Endothelial cell of umbilical vein (primary cell): ENCODE measurements around the gene PIBF1.

Experiments used
- CTCF ChIP-seq, 2 donors: IDR thresholded peaks; 1 replicate in 1 of 2; 2 replicates in 1 of 2; pipeline ENCODE4 v1.5.1; 2011; ENCODE audit warnings: low read length in 2 of 2, mild to moderate bottlenecking in 2 of 2, moderate library complexity in 2 of 2, control low read depth in 1 of 2, inconsistent platforms in 1 of 2, low read depth in 1 of 2; ENCODE audit not compliant: insufficient read depth in 1 of 2; ENCODE audit errors: extremely low read depth in 1 of 2
- EZH2 ChIP-seq: IDR thresholded peaks from 2 replicates; pipeline ENCODE4 v1.6.1; 2012; ENCODE audit warnings: borderline replicate concordance, low read depth, mild to moderate bottlenecking, moderate library complexity, low read length, inconsistent platforms; ENCODE audit not compliant: severe bottlenecking
- FOS ChIP-seq: IDR thresholded peaks from 2 replicates; pipeline ENCODE4 v1.6.1; 2011; ENCODE audit warnings: mild to moderate bottlenecking, low read length, moderate library complexity, borderline replicate concordance; ENCODE audit not compliant: insufficient read depth
- JUN ChIP-seq: IDR thresholded peaks from 2 replicates; pipeline ENCODE4 v1.6.1; 2011; ENCODE audit warnings: borderline replicate concordance, low read depth; ENCODE audit not compliant: insufficient read length, insufficient read depth
- POLR2A ChIP-seq: IDR thresholded peaks from 2 replicates; pipeline ENCODE4 v1.6.1; 2012; ENCODE audit warnings: low read depth, mild to moderate bottlenecking, control low read depth, low read length
- POLR2AphosphoS5 ChIP-seq: IDR thresholded peaks from 2 replicates; pipeline ENCODE4 v1.6.1; 2012; ENCODE audit warnings: low read depth, mild to moderate bottlenecking, control low read depth, low read length, moderate library complexity; ENCODE audit not compliant: insufficient read depth

- no peak for TF ChIP-seq POLR2A
- TF ChIP-seq CTCF (IDR thresholded peaks at IDR 0.05; ENCODE audit: extremely low read depth in 1 of 2, insufficient read depth in 1 of 2, low read depth in 1 of 2, low read length in 2 of 2): no peak
- no peak for TF ChIP-seq POLR2AphosphoS5
- TF ChIP-seq JUN: no peak
- TF ChIP-seq EZH2: no peak
- no peak for TF ChIP-seq FOS
Measured at GRCh38 chr13:72842991-72843390, 61.1 kb downstream of the PIBF1 start.
